Measurements from ENCODE around the gene SMIM8.
"Not testable (repeated sequence)": the region's sequence is repeated elsewhere in the genome, so short reads cannot be mapped to it uniquely, and the experiment has no call there.

Gene SMIM8

GRCh38 chr6:87322304-87323212 lies at the start of gene SMIM8:
SMIM8 (plus strand) TSS chr6:87322588; CDS start chr6:87337032, 14,444 bp downstream.
- DNase-seq (ENCODE audit: low read depth), result peak; percentile 17

- peak; percentile 46 for DNase-seq (ENCODE audit: low read depth)
Observed at GRCh38 chr6:87274660-87275274, 47.6 kb upstream of the SMIM8 start.

- no peak for DNase-seq (ENCODE audit: low read depth)
Observed at GRCh38 chr6:87276624-87277023, 45.8 kb upstream of the SMIM8 start.

GRCh38 chr6:87277123-87277522 lies 45.3 kb upstream of the SMIM8 start:
- DNase-seq (ENCODE audit: low read depth), result no peak

GRCh38 chr6:87279196-87279595 lies 43.2 kb upstream of the SMIM8 start:
- DNase-seq (ENCODE audit: low read depth), result no peak

- no peak for DNase-seq (ENCODE audit: low read depth)
Observed at GRCh38 chr6:87281426-87281825, 41.0 kb upstream of the SMIM8 start.

- no peak for DNase-seq (ENCODE audit: low read depth)
Observed at GRCh38 chr6:87282743-87283142, 39.6 kb upstream of the SMIM8 start.

GRCh38 chr6:87283461-87283860 lies 38.9 kb upstream of the SMIM8 start:
- no peak for DNase-seq (ENCODE audit: low read depth)

GRCh38 chr6:87287251-87287650 lies 35.1 kb upstream of the SMIM8 start:
- DNase-seq (ENCODE audit: low read depth), result no peak

- no peak for DNase-seq (ENCODE audit: low read depth)
Observed at GRCh38 chr6:87289571-87289970, 32.8 kb upstream of the SMIM8 start.

GRCh38 chr6:87291883-87292282 lies 30.5 kb upstream of the SMIM8 start:
- no peak for DNase-seq (ENCODE audit: low read depth)

- no peak for DNase-seq (ENCODE audit: low read depth)
Observed at GRCh38 chr6:87293526-87293925, 28.9 kb upstream of the SMIM8 start.

- no peak for DNase-seq (ENCODE audit: low read depth)
Observed at GRCh38 chr6:87297119-87297518, 25.3 kb upstream of the SMIM8 start.

- not testable (repeated sequence) for DNase-seq (ENCODE audit: low read depth)
Observed at GRCh38 chr6:87301277-87301676, 21.1 kb upstream of the SMIM8 start.

- DNase-seq (ENCODE audit: low read depth), result no peak
Observed at GRCh38 chr6:87308970-87309369, 13.4 kb upstream of the SMIM8 start.

- DNase-seq (ENCODE audit: low read depth), result no peak
Observed at GRCh38 chr6:87312860-87313259, 9.5 kb upstream of the SMIM8 start.

- DNase-seq (ENCODE audit: low read depth), result no peak
Observed at GRCh38 chr6:87315071-87315470, 7.3 kb upstream of the SMIM8 start.

- DNase-seq (ENCODE audit: low read depth), result no peak
Observed at GRCh38 chr6:87319271-87319987, 3.0 kb upstream of the SMIM8 start.

- not testable (repeated sequence) for DNase-seq (ENCODE audit: low read depth)
Observed at GRCh38 chr6:87323880-87324279, 1.5 kb downstream of the SMIM8 start.

- no peak for DNase-seq (ENCODE audit: low read depth)
Observed at GRCh38 chr6:87330961-87331360, 8.6 kb downstream of the SMIM8 start.

- DNase-seq (ENCODE audit: low read depth), result no peak
Observed at GRCh38 chr6:87333033-87333432, 10.6 kb downstream of the SMIM8 start.

- no peak for DNase-seq (ENCODE audit: low read depth)
Observed at GRCh38 chr6:87333591-87334181, 11.3 kb downstream of the SMIM8 start.
